Amygdala (tissue), 56 donors: ENCODE results near the gene CYSTM1.

ENCODE experiments used
- DNase-seq, 56 donors: peaks; one replicate each; lab custom pipeline; 2025; lab: John Stamatoyannopoulos, UW

Gene CYSTM1

DNA sequence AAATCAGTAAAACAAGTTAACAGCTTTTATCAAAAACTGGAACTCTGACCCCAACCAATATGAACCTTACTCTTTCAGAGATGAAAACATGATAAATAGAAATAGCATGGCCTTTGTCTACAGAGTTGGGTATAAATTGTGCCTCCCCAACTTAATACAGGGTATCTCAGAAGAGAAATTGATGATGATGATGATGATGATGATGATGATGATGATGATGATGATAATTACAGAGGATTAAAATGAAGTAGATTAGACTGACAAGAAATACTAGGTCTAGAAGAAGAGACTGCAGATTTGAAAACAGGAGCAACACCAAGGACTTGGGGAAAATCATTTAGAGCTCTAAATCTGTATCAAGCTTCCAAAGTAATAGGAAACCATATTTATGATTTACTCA is 100.8 kb downstream of the CYSTM1 start:
- DNase-seq, result no peak

DNA sequence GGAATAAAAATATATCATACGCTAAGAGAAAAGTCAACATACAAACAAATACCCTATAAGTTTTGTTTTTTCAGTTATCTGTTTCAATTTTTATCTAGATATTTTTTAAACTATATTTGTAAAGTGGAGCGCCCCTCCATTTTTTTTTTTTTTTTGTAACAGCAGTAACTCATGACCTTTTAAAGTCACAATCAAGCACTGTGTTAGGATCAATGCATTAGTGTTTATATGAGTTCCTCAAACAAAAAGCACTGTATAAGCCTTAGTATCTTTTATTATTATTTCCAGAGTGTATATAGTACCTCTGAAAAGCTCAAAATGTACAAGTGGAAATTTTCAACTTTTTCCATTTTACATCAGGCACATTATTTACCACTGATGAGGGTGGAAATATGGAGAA is 107.3 kb downstream of the CYSTM1 start:
- DNase-seq, result no peak

DNA sequence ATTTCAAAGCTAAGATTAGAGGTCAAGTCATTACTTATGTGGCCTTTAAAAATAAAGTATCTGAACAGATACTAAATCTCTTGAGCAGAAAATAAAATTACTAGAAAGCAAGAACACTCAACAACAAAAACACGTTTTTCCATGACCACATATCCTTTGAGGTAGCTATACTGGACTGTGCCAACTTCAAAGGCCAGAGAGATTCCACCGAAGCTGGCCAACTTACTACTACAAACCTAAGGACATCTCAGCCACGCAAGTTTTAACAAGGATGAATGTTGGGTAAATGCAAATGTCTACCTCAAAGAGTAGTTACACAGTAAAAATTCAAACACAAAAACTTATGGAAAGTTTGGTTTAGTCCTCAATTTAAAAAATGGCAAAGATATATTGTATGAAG is 109.0 kb downstream of the CYSTM1 start:
- DNase-seq, result no peak

DNA sequence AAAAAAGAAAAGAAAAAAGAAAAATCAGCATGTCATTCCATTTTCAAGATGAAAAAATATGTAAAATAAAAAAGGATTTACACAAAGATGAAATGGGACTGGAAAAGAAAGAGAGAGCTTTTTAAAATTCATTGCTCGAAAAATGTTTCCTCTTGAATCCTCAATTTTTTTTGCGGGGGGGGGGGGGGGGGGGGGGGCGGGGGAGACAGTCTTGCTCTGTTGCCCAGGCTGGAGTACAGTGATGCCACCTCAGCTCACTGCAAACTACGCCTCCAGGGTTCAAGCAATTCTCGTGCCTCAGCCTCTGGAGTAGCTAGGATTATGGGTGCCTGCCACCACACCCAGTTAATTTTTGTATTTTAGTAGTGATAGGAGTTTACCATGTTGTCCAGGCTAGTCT is 111.4 kb downstream of the CYSTM1 start:
- no peak for DNase-seq

DNA sequence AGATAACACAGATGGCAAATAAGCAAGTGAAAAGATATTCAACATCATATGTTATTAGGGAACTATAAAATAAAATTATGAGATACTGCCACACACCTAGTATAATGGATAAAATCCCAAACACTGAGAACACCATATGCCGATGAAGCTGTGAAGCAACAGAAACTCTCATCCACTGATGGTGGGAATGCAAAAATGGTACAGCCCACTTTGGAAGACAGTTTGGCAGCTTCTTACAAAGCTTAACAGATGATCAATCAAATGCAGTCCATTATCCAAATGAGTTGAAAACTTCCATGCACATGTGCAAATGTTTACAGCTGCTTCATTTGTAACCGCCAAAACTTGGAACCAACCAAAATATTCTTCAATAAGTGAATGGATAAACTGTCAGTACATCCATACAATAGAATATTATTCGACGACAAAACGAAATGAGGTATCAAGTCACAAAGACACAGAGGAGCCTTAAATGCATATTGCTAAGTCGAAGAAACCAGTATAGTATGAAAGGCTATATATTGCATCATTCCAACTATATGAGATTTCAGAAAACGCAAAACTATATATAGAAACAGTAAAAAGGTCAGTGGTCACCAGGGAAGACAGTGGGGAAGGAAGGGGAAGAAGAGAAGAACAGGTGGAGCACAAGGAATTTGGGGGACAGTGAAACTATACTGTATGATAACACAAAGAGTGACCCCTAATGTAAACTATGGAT is 113.0 kb downstream of the CYSTM1 start:
- DNase-seq, result no peak

DNA sequence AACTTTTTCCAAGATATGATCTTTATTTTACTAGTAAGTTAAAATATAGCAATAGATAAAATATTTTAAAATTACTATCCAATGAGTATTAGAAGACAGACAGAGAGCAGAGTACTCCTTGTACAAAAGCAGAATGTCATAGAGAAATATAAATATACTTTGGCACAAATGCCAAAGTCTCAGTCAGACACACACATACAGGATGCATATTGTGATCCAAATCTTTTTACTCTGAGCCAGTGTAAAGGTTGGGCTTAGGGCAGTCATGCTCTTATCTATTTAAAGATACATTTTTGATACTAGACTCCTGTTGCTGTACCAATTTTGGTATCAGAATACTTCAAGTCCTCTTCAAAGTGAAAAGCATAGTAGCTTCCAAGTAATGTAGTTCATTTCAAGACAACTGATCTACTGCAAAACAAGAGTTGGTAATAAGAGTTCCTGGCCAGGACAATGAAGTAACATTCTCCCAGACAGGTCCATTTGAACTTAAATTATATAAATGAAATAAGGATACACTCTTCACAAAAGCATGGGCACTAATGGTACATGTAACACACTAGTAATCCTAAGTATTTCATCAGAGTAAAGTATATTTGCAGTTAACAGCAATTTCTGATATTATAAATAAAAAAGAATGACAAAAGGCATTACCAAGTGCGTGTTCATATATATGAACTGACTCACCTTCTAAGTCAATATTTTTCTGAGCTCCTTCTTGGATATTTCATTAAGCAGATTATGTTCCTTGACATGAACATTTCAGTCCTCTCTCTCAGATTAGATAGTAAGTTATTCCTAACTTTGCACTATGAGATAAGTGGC is 117.4 kb downstream of the CYSTM1 start:
- DNase-seq, result no peak
